Measurements from ENCODE around the gene GBA2.

DNA sequence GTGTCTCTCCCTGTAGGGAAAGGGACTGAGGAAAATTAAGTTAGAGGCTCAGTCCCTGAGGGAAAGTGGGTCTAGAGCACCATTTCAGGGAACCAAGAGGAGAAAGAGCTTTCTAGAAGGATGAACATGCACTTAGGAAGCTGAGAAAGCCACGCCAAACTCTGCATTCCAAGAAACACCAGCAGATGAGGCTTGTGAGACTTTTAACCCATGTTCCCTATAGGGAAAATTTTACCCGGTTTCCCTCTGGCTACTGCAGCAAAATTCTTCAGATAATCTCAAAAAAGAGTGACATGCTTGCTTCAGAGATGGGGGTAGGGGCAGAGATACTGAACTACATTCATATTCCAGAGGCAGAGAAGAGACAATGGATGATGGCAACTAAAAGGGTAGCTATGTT lies 25.6 kb downstream of the GBA2 start:
- TF ChIP-seq GATA3 (IDR thresholded peaks at IDR 0.05; ENCODE audit: low read depth, low read length) (no peak), GATA2 (IDR thresholded peaks at IDR 0.05; ENCODE audit: low read depth, low read length) (no peak)

Measured in SH-SY5Y (cell line).